HuH-7 (cell line): Measurements from ENCODE around the gene DUSP8.
"Not testable (repeated sequence)": the region's sequence is repeated elsewhere in the genome, so short reads cannot be mapped to it uniquely, and the experiment has no call there.

Source experiments
- DNase-seq: peaks from one replicate; pipeline ENCODE4 v3.0.0; 2011; ENCODE audit warnings: low spot score

The DUSP8 gene

GRCh38 chr11:1572197-1573076 is at the start of gene DUSP8:
TSS of gene DUSP8 (minus strand) at chr11:1572271. CDS start at chr11:1565826, 6,445 bp downstream.
- peak; percentile 98 for DNase-seq

GRCh38 chr11:1619449-1619848 is 47.4 kb upstream of the DUSP8 start:
- no peak for DNase-seq

GRCh38 chr11:1618231-1618630 is 46.2 kb upstream of the DUSP8 start:
- DNase-seq: no peak

- DNase-seq: no peak
Measured at GRCh38 chr11:1608363-1608762, 36.3 kb upstream of the DUSP8 start, which contains the start of gene KRTAP5-3. TSS of gene KRTAP5-3 (minus strand) at chr11:1608463. CDS start at chr11:1608385, 78 bp downstream.

- DNase-seq: not testable (repeated sequence)
Measured at GRCh38 chr11:1607901-1608300, 35.8 kb upstream of the DUSP8 start.

- not testable (repeated sequence) for DNase-seq
Measured at GRCh38 chr11:1607156-1607845, 35.2 kb upstream of the DUSP8 start.

- DNase-seq: not testable (repeated sequence)
Measured at GRCh38 chr11:1605923-1606322, 33.9 kb upstream of the DUSP8 start.

GRCh38 chr11:1604711-1605110 is 32.6 kb upstream of the DUSP8 start:
- DNase-seq: no peak

GRCh38 chr11:1604181-1604580 is 32.1 kb upstream of the DUSP8 start:
- DNase-seq: no peak

GRCh38 chr11:1603629-1604028 is 31.6 kb upstream of the DUSP8 start:
- no peak for DNase-seq

- not testable (repeated sequence) for DNase-seq
Measured at GRCh38 chr11:1601663-1602062, 29.6 kb upstream of the DUSP8 start.

GRCh38 chr11:1600626-1601025 is 28.6 kb upstream of the DUSP8 start:
- DNase-seq: no peak

GRCh38 chr11:1598816-1599215 is 26.7 kb upstream of the DUSP8 start:
- no peak for DNase-seq

- DNase-seq: not testable (repeated sequence)
Measured at GRCh38 chr11:1598406-1598805, 26.3 kb upstream of the DUSP8 start.

- DNase-seq: no peak
Measured at GRCh38 chr11:1597994-1598380, 25.9 kb upstream of the DUSP8 start, which contains the start of gene KRTAP5-2. TSS of gene KRTAP5-2 (minus strand) at chr11:1598294. CDS start at chr11:1598250, 44 bp downstream.

- no peak for DNase-seq
Measured at GRCh38 chr11:1597331-1597993, 25.4 kb upstream of the DUSP8 start.

GRCh38 chr11:1596576-1597121 is 24.6 kb upstream of the DUSP8 start:
- not testable (repeated sequence) for DNase-seq

- not testable (repeated sequence) for DNase-seq
Measured at GRCh38 chr11:1595994-1596575, 24.0 kb upstream of the DUSP8 start.

GRCh38 chr11:1592628-1593027 is 20.6 kb upstream of the DUSP8 start:
- no peak for DNase-seq

- no peak for DNase-seq
Measured at GRCh38 chr11:1589996-1590395, 17.9 kb upstream of the DUSP8 start.

GRCh38 chr11:1589191-1589963 is 17.3 kb upstream of the DUSP8 start:
- DNase-seq: not testable (repeated sequence)
